MCF 10A (cell line): ENCODE results near the gene PLBD1. TPM values are rescaled to one million over a fixed set of nuclear protein-coding genes. Genes with fewer than 3 reads are reported as not detected.

Experiments
- BruUV-seq: library from RNA; stranded (reverse); fragments of 400-500 nt; replicated peaks from 2 replicates; lab custom pipeline; 2021; lab: Mats Ljungman, UMichigan
- CTCF ChIA-PET: fragments of 300-600 bp; sonication (Branson Sonifier 250); formaldehyde crosslinking; extraction: SDS; loops from one replicate; lab custom pipeline; 2021; ENCODE audit warnings: antibody characterized with exemption, inconsistent platforms; lab: Yijun Ruan, JAX
- POLR2A ChIA-PET: fragments of 300-600, 350-650 bp; sonication (Branson Sonifier 250); formaldehyde crosslinking; extraction: SDS; loops from one replicate; lab custom pipeline; 2020; ENCODE audit warnings: antibody characterized with exemption, inconsistent platforms; lab: Yijun Ruan, JAX
- DNase-seq: peaks from one replicate; pipeline ENCODE4 v3.0.0-alpha.2; 2018; ENCODE audit not compliant: unreplicated experiment
- H3K27ac Mint-ChIP-seq: one replicate; pipeline ENCODE4 v1.8.0; 2022; ENCODE audit warnings: mild to moderate bottlenecking, low read depth, mixed read lengths; ENCODE audit not compliant: unreplicated experiment
- H3K27me3 Mint-ChIP-seq: one replicate; pipeline ENCODE4 v1.8.0; 2022; ENCODE audit warnings: mixed read lengths; ENCODE audit not compliant: insufficient read depth, unreplicated experiment
- H3K36me3 Mint-ChIP-seq: one replicate; pipeline ENCODE4 v1.8.0; 2022; ENCODE audit warnings: mild to moderate bottlenecking, moderate library complexity, mixed read lengths; ENCODE audit not compliant: insufficient read depth, unreplicated experiment
- H3K4me1 Mint-ChIP-seq: one replicate; pipeline ENCODE4 v1.8.0; 2022; ENCODE audit warnings: mixed read lengths; ENCODE audit not compliant: insufficient read depth, unreplicated experiment
- H3K4me3 Mint-ChIP-seq: one replicate; pipeline ENCODE4 v1.8.0; 2022; ENCODE audit warnings: mild to moderate bottlenecking, moderate library complexity, mixed read lengths; ENCODE audit not compliant: unreplicated experiment
- H3K9me3 Mint-ChIP-seq: one replicate; pipeline ENCODE4 v1.8.0; 2022; ENCODE audit warnings: mixed read lengths; ENCODE audit not compliant: unreplicated experiment
- intact Hi-C: fragments of 100-400 bp; cut with micrococcal nuclease; formaldehyde crosslinking; loops from 2 replicates; pipeline ENCODE4 v1.14.1; 2022
- total RNA-seq: library from RNA; stranded (reverse); gene quantifications from 2 replicates; pipeline ENCODE4 v1.2.3, GENCODE V29; 2022
- TF ChIP-seq, protein P1 (sequence below): fragments of 200-600 bp; IDR thresholded peaks from one replicate; pipeline ENCODE4 v1.8.0; 2022; ENCODE audit warnings: antibody characterized with exemption, mild to moderate bottlenecking; ENCODE audit not compliant: unreplicated experiment

Gene PLBD1
- total RNA-seq, 1 experiment from 2014 or later = not detected

DNA sequence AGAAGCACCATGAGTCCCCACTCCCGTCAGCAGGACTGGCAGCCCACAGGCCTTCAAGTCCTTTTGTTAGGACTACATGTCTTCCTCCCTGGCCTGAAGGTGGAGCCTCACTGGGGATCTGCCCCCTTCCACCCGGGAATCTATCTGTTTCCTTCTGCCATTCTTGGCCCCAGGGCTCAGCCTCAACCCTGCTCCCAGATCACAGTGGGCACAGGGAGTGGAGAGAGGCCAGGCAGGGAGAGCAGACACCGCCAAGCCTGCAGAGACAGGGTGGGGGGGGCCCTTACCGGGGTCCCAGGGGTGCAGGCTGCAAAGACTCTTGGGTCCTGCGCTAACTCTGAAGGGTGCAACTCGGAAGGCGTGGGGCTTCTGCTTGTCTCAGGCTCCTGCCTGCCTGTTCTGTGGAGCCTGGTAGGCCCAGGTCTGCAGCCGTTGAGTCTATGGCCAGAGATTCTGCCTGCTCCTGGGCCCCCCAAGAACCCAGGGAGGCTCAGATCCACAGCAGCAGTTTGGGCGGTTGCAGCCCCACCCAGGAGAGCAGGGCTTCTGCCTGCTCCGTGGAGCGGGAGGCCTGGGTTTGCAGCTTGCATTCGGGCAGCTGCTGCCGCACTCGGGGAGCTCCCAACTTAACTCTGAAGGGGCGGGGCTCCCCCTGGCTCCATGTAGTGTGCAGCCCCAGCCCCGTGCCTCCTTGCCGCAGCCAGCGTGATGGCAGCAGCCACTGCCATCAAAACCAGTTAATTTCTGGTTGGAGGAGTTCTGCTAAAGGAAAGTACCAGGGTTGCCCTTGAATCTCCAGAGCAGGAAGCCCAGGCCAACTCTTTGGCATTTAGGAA is 21.7 kb upstream of the PLBD1 start:
- no peaks in the 10 kb centered on the region for H3K27me3 Mint-ChIP-seq
- no TSS peak for BruUV-seq
- no peaks in the 10 kb centered on the region for H3K4me1 Mint-ChIP-seq
- H3K4me3 Mint-ChIP-seq = no peak overlapping the region
- intact Hi-C loops = no loop called here
- TF ChIP-seq, protein P1, sequence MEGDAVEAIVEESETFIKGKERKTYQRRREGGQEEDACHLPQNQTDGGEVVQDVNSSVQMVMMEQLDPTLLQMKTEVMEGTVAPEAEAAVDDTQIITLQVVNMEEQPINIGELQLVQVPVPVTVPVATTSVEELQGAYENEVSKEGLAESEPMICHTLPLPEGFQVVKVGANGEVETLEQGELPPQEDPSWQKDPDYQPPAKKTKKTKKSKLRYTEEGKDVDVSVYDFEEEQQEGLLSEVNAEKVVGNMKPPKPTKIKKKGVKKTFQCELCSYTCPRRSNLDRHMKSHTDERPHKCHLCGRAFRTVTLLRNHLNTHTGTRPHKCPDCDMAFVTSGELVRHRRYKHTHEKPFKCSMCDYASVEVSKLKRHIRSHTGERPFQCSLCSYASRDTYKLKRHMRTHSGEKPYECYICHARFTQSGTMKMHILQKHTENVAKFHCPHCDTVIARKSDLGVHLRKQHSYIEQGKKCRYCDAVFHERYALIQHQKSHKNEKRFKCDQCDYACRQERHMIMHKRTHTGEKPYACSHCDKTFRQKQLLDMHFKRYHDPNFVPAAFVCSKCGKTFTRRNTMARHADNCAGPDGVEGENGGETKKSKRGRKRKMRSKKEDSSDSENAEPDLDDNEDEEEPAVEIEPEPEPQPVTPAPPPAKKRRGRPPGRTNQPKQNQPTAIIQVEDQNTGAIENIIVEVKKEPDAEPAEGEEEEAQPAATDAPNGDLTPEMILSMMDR = no peak
- no peaks in the 10 kb centered on the region for H3K36me3 Mint-ChIP-seq
- no peak overlapping the region for H3K27ac Mint-ChIP-seq
- DNase-seq = no peak
- POLR2A ChIA-PET = interaction anchor here (0.6 kb wide), 1 partner anchor 294 kb away, joined by 3 read pairs; no protein-coding TSS in a partner anchor
- CTCF ChIA-PET = interaction anchor here (0.7 kb wide), 1 partner anchor 36 kb away, joined by 4 read pairs; no protein-coding TSS in a partner anchor
- no peaks in the 10 kb centered on the region for H3K9me3 Mint-ChIP-seq

DNA sequence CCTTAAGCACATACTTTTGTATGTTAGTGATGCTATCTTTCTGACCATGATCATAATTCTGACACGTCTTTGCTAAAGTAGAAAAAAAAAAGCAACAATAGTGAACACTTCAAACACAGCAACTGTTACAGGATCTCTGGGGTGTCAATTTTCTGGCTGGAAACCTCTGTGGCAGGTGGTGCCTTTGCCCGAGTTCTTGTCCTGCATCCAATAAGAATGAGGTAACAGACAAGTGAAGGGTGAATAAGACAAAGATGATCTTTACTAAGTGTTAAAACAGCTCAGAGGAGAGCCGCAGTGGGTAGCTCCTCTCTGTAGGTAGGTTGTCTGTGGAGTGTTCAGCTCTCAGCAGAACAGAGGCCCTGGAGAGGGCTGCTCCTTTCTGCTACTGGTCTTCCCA is 20.9 kb upstream of the PLBD1 start:
- BruUV-seq = no TSS peak

DNA sequence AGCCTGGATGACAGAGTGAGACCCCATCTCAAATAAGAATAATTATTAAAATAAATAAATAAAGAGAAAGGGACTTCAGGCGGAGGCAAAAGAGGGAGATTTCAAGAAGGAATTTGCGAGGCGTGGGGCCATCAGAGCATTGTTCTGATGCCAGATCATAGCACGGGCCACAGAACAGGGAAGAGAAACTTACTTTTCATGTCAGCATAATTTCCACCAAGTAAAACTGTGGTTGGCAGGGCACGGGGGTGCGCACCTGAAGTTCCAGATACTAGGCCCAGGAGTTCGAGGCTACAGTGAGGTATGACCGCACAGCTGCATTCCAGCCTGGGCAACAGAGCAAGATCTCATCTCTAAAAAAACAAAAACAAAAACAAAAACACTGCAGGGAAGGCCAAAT is 11.0 kb upstream of the PLBD1 start:
- Mint-ChIP-seq H3K9me3 (peaks cover 5% of the 10 kb centered on the region), H3K4me3 (no peak overlapping the region), H3K27ac (no peak overlapping the region), H3K36me3 (no peaks in the 10 kb centered on the region), H3K27me3 (no peaks in the 10 kb centered on the region), H3K4me1 (no peaks in the 10 kb centered on the region)
- CTCF ChIA-PET = interaction anchor here (0.8 kb wide), 1 partner anchor 715 kb away, joined by 3 read pairs; no protein-coding TSS in a partner anchor
- no peak for DNase-seq
- POLR2A ChIA-PET = no interaction called here
- BruUV-seq = no TSS peak
- TF ChIP-seq, protein P1 = no peak
- intact Hi-C loops = no loop called here

More for the DNA sequence above, 20.9 kb upstream of the PLBD1 start:
- Mint-ChIP-seq H3K36me3 (no peaks in the 10 kb centered on the region), H3K4me1 (no peaks in the 10 kb centered on the region), H3K27me3 (no peaks in the 10 kb centered on the region), H3K9me3 (no peaks in the 10 kb centered on the region), H3K27ac (no peak overlapping the region), H3K4me3 (no peak overlapping the region)
- ChIA-PET CTCF (no interaction called here), POLR2A (no interaction called here)
- no peak for DNase-seq
- intact Hi-C loops = no loop called here
- TF ChIP-seq, protein P1 = no peak

DNA sequence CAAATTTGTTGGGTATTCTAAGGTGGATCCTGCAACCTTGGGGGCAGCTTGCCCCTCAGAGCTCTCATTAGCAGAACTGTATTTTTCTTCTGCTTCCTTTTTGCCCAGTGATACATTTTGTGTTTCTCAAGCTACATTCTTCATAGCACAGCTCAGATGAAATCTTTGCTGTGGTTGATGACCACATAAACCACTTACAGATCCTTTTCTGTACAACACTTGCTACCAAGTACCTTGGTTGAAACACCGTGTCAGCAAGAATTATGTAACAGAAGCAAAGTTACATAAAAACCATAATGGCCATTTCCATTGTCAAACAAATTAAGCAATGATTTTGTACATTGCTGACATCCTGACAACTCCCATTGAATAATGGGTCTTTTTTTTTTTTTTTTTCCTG is 9.7 kb upstream of the PLBD1 start:
- POLR2A ChIA-PET = interaction anchor here (0.6 kb wide), 1 partner anchor 1404 kb away, joined by 4 read pairs; no protein-coding TSS in a partner anchor
- no TSS peak for BruUV-seq
- Mint-ChIP-seq H3K36me3 (no peaks in the 10 kb centered on the region), H3K4me3 (no peak overlapping the region), H3K27me3 (no peaks in the 10 kb centered on the region), H3K4me1 (no peaks in the 10 kb centered on the region), H3K27ac (no peak overlapping the region), H3K9me3 (peaks cover 5% of the 10 kb centered on the region)
- no peak for DNase-seq
- TF ChIP-seq, protein P1 = no peak
- CTCF ChIA-PET = no interaction called here
- intact Hi-C loops = no loop called here
